Measurements from ENCODE around the gene TMEM132C.

Gene TMEM132C

DNA sequence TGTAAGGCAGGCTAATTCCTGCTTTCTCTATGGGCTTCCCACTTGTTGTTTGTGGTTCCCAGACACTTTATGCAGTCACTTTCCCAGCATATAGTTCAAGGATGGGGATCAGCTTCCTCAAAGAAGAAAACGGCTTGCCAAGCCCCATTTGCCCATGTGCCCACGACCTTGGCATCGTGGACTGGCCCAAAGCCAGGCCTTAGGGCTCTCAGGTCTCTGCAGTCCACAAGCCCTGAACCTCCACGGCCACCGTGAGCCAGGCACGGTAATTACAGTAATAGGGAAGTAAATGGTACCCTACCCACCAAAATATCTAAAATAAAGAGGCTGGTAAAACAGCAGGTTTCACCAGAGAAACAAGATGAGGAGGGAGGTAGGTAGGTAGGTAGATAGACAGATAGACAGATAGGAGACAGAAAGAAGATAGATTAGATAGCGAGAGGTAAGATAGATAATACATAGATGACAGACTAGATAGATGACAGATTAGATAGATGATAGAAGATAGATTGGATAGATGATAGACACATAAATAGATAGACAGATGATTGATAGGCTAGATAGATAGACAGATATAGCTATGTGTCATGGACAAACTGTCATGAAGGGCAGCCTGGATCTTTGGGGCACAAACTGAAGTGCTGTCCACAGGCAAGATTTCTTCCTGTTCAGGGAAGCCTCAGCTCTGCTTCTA lies 393.7 kb downstream of the TMEM132C start:
- DNase-seq (ENCODE audit: low read depth in 2 of 2), result no peak

DNA sequence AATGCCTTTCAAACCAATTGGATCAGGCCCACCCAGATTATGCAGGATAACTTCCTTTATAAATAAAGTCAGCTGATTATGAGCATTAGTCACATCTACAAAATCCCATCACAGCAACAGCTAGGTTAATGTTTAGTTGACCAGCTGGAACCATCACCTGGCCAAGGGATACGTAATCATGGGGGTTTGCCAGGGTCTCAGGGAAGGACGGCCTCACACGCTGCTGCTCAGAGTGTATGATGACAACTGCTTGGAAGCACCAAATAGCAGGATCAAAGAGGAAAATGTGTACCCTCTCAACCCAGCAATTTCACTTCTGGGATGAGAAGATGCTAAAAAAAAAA lies 394.2 kb downstream of the TMEM132C start:
- no peak for DNase-seq (ENCODE audit: low read depth in 2 of 2)

DNA sequence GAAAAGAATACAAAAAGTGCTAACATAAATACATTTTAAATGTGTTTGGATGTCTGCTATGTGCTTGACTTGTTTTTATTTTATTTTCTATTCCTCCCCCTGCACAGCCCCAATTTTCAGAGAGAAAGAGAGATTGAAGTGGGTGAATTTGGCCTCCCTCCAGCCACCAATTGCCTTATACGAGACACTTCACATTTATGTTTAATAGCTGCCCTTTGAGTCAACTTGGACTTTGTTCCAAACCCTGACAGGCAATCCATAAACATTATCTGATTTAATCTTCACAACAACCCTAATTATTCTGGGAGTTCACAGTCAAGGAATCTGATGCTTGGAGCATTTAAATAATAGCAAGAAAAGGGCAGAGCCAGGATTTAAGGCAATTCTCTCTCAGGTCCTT lies 395.1 kb downstream of the TMEM132C start:
- DNase-seq (ENCODE audit: low read depth in 2 of 2), result no peak

DNA sequence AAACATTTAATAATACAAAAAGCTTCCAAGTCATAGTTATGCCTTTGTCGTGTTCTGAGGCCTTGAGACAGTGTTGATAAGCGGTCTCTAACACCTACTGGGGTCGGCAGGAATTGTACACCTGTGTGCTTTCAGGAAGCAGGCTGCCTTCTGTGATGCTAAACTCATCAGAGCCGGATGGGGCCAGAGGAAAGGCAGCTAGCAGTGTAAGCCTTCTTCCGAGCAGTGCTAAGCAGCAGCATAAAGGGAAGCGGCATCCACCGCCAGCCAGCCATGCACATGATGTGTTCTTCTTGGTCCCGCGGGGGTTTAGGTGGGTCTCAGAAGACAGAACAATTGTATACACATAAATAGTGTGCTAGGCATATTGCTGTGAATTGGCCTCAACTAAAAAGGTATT lies 397.5 kb downstream of the TMEM132C start:
- DNase-seq (ENCODE audit: low read depth in 2 of 2), result no peak

DNA sequence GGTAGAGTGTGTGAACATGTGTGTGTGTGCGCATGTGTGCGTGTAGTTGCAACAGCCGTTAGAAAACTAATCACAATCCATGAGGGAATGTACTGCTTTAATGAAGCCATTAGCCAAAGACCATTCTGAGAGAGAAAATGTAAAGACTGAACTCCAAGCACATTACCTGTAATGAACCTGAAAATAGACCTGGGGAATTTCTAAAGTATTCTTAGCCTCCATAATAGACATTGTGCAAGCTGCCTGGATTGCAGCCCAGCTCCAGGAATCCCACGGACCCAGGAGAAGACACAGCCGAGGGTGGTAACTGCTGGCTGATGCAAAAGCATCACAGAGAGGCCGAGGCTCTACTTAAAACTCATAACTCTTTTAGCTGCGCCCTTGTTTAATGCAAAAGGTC lies 400.2 kb downstream of the TMEM132C start:
- no peak for DNase-seq (ENCODE audit: low read depth in 2 of 2)

DNA sequence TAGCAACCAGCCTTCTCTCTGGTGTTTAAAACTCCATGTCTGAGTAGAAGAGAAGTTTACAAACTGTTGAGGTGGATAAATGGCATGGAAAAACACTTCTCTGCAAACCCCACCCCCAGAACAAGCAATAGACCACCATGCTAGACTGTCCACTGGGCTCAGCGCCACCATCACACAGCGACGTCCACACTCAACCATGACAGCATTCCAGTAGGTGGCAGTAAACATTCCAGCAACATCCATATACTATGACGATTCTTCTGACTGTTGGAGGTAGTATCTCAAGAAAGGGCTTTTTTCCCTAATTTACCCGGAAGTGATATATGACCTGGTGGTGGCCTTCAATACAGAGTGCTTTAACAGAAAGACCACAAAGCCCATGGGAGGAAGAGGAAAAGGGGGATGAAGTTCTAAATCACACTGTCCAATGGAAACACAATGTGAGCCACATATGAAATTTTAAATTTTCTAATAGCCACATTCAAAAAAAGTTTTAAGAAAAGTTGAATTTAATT lies 404.6 kb downstream of the TMEM132C start:
- no peak for DNase-seq (ENCODE audit: low read depth in 2 of 2)

DNA sequence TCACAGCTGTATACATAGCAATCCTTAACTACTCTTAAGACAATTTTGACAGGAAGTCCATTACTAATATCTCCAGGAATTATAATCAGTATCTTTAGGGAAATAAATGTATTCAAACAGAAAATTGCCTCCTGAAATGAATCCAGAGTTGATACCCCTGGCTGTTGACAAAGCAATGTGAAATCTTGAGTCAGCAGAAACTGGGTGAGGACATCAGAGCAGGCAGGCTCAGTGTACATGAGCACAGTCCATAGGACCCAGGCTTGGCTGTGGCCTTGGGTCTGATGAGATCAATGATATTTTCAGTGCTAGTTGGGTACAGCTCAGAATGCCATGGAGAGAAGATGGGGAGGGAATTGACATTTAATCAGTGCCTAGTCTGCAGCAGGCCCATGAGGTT lies 405.5 kb downstream of the TMEM132C start:
- DNase-seq (ENCODE audit: low read depth in 2 of 2), result no peak

DNA sequence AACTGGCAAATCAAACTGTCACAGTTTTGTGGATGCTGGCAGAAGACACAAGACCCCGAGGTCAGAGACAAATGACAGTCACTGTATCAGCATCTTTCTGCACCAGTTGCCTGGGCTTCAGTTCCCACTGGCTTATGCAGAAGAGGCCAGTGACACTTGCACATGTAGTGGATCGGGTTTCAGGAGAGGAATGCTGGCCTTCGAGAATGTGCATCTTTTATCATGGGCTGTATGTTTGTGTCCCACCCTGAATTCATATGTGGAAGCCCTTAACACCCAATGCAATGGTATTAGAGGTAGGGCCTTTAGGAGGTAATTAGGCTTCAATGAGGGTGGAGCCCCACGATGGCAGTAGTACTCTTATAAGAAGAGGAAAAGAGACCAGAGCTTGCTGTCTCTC lies 405.9 kb downstream of the TMEM132C start:
- DNase-seq (ENCODE audit: low read depth in 2 of 2), result no peak

DNA sequence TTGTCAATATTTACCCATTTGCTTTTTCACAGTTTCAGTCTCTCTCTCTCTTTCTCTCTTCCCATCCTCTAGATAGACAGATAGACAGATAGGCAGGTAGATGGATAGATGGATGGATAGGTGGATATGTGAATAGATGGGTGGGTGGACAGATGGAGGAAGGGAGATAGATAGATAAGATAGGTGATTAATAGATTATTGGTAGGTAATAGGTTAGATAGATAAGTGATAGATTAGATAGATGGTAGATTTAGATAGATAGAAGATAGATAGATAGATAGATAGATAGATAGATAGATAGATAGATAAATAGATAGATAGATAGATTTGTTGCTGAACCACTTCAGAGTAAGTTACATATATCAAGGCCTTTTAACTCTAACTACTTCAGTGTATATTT lies 408.6 kb downstream of the TMEM132C start:
- DNase-seq (ENCODE audit: low read depth in 2 of 2), result no peak

DNA sequence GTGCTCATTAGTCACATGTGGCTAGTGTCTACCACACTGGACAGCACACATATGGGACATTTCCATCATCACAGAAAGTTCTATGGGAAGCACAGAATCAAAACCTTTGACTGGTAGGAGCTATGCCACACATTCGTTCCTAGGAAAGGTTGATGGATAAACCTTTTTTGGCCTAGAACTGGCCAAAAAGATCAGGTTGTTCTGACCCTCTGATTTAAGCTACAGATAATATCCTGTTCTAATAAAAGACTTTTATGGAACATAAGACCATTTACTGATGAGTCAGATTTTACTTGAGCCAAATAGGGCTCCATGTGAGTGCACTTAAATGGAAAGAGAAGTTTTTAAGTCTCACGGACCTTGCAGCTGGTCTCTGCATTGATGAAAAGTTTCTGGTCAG lies 413.6 kb downstream of the TMEM132C start:
- no peak for DNase-seq (ENCODE audit: low read depth in 2 of 2)

DNA sequence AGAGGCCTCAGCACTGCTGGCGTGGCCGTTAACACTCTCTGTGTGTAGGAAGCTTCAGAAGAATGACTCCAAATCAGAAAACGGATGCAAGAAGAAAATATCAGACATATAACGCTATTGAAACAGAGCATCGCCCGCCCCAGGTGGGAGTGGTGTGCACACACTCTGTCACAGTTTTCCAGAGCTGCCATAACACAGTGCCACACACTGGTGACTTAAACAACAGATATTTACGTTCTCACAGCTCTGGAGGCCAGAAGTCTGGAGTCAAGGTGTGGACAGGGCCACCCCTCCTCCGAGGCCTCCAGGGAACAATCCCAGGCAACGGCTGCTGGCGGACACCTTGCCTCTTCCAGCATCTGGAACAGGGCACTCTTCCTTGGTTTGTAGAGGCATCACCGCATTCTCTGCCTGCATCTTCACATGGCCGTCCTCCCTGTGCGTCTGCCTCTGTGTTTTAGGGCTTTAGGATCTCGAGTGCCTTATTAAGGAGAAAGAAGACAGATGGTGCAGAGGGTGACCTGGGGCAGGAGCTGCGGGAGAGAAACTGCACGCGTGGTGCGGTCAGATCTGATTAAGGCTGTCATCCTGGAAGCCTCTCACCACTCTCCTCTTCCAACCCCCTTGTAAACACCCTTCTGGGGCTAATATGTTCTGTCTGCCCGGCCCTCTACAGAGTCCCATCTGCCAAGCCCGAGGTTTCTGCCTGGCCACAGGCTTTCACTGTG lies 415.7 kb downstream of the TMEM132C start:
- no peak for DNase-seq (ENCODE audit: low read depth in 2 of 2)

DNA sequence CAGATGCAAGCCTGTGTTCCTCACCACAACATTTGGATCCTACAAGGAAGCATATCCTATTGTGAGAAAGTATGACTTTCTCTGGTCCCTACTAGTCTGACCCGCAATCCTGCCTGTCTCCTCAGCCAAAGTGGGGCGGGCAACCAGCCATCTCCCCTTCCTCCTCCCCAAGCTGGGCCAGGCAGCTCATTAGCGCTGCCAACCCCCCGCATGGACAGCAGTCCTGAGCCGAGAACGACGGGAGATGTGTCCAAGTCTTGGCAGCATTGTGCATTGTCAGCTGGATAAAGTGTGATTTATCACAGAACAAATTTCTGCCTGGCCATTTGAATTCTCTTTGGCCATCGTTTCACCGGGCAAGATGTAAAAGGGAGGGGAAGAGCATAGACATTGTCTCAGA lies 417.4 kb downstream of the TMEM132C start:
- no peak for DNase-seq (ENCODE audit: low read depth in 2 of 2)

DNA sequence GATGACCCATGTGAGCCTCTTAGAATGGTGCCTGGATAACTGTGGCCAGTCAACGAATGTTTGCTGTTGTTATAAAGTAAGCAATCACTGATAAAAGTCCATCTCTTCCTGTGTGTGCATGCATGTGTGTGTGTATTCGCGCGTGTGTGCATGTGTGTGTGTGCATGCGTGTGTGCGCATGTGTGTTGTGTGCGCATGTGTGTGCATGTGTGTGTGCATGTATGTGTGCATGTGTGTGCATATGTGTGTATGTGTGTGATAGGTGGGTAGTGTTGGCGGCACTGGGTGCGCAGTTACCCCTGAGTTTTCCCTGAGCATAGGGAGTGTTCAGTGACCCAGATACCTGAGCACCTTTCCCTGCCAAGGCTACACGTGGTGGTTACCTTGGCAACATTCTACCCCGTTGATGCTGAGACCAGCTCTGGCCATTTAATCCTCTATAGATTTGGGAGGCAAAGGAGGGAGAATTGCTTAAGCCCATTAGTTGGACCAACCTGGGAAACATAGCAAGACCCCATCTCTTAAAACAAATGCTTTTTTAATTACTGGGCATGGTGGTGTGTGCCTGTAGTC lies 419.0 kb downstream of the TMEM132C start:
- DNase-seq (ENCODE audit: low read depth in 2 of 2), result no peak

DNA sequence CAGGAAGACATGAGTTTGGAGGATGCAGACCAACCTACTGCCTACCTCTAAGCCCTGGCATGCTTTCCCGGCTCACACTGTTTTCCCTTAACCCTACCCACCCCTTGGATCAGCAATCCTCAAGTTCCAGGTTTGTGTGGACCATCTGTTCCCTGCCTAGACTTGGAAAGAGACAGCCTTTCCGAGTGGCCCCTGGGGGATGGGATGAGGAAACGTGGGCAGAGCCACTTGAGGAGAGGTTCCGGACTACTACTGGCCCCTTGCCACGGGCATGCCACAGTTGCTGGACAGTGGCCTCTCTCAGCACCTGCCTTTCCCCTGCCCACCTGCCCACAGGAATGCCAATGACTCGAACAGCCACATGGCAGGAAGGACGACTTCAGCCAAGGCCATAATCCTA lies 420.9 kb downstream of the TMEM132C start:
- no peak for DNase-seq (ENCODE audit: low read depth in 2 of 2)

DNA sequence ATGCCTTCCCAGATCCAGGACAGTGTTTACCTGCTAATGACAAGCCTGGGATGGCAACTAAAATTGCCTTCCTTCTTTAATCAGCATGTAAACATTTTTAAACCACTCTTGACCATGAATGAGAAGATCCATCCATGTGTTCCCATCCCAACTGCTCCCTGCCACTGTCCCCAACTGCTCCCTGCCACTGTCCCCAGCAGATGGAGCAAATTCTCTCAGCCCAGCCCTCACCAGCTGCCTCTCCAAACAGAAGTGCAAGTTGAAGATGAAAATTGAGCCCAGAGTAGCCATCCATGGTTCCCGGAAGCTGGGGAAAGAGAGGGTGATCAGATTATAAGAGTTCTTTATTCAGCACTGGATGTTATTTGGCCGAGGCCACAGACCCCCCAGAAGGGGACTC lies 423.7 kb downstream of the TMEM132C start:
- no peak for DNase-seq (ENCODE audit: low read depth in 2 of 2)

DNA sequence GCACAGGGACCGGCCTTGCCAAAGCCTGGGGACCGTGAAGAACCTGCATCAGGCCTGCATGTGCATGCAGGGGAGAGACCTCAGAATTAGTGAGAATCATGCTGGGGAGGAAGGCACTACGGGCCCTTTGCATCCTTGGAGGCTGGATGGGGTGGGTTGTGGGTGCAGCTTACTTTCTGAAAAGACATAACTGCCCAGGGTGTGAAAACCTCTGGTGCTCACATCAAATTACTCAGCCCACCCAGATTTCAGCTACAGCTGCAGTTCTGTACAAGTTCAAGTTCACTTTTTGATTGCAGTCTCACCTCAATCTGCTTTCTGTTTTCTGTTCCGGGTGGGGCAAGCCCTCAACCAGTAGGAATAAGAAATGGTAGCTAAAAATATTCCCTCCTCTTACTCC lies 426.1 kb downstream of the TMEM132C start:
- DNase-seq (ENCODE audit: low read depth in 2 of 2), result no peak

DNA sequence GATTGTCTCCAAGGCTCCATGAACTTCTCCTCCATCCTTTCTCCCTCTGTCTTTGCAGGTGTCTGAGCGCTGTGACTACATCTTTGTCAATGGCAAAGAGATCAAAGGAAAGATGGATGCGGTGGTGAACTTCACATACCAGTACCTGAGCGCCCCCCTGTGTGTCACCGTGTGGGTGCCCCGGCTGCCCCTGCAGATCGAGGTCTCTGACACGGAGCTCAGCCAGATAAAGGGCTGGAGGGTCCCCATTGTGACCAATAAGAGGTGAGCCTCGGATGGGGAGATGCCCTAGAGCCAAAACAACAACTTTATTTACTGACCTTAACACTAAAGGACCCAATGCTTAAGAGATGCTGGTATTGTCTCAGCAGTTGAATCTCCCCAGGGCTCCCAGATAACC lies 426.8 kb downstream of the TMEM132C start:
- DNase-seq (ENCODE audit: low read depth in 2 of 2), result no peak

DNA sequence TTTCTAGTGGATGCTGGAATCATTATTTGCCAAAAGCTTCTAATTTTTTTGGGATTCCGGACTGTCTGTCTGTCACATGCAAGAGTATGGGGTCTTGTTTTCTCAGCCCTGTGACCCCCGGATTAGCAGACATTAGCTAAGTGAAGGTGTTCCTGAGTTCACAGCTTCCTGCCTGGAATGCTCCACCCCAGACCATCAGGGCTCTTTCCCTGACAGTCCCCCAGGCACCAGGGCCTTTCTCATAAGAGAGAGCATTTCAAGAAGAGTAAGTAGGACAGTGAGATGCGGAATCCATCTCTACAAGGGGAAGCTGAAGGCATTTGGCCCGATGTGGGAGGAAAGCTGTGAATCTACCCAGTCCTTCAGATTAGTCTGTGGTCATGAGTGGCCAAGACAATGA lies 427.5 kb downstream of the TMEM132C start:
- no peak for DNase-seq (ENCODE audit: low read depth in 2 of 2)

DNA sequence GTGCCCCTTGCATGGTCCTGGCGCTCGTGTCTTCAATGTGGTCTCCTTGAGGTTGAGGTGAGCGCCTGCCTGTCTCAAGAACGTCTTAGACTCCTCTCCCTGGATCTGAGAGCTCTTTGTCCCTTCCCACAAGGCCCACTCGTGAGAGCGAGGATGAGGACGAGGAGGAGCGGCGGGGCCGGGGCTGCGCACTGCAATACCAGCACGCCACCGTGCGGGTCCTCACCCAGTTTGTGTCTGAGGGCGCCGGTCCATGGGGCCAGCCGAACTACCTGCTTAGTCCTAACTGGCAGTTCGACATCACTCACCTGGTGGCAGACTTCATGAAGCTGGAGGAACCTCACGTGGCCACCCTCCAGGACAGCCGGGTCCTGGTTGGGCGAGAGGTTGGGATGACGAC lies 428.7 kb downstream of the TMEM132C start:
- no peak for DNase-seq (ENCODE audit: low read depth in 2 of 2)

DNA sequence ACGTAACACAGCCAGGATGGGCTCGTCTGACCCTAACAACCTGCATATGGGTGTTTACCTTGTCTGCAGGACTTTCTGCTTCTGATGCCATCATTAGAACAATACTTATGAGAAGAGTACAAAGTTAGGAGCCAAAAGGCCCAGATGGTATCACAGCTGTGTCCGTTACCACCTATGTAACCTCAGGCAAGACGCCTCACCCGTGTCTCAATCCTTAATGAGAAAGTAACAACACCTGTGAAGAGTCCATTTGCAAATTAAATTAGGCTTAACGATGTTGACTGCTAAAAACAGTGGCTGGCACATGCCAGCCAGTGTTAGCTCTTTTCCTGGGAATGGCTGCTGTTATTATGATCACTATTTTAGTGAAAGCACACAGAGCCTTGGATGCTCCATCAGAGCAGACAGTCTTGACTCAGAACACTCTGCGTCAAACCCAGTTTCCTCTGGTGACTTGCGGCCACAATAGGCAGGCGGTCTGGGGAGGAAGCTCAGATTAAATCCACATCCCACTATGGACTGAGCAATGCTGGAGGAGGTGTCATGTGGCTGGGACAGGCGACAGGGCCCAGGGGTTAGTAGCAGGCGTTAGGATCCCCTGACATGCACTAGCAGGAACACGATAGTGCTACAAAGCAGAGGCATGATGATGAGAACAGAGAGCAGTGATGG lies 431.5 kb downstream of the TMEM132C start:
- DNase-seq (ENCODE audit: low read depth in 2 of 2), result no peak

DNA sequence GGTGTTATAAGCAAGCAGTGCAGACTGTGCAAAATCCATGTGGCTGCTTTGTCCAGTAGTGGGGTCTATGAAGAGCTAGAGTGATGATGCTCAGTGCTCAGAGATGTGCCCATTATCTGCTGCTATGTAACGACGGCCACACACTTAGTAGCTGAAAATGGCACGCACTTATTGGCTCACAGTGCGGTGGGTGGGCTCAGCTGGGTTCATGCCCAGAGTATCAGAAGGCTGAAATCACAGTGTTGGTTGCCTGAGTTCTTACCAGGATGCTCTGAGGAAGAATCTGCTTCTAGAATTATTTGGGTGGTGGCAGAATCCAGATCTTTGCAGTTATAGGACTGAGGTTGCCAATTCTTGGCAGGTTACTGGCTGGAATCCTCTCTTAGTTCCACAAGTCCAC lies 432.1 kb downstream of the TMEM132C start:
- no peak for DNase-seq (ENCODE audit: low read depth in 2 of 2)

DNA sequence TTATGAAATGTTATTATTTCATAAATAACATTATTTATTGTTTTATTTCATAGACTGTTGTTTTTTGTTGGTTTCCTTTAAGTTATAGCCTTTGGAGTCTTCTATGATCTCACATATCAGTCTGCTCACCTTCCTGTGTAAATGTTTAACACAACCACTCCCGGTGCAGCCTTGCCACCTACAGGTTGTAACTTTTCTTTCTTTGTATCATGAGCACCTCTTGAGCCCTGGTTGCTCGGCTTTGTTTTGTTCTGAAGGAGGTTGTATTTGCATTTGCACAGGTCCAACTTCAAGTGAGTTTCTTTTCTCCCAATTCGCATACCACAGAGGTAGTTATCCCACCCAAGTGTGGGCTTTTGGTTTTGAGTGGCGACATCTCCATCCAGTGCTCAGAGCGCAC lies 435.4 kb downstream of the TMEM132C start:
- no peak for DNase-seq (ENCODE audit: low read depth in 2 of 2)

DNA sequence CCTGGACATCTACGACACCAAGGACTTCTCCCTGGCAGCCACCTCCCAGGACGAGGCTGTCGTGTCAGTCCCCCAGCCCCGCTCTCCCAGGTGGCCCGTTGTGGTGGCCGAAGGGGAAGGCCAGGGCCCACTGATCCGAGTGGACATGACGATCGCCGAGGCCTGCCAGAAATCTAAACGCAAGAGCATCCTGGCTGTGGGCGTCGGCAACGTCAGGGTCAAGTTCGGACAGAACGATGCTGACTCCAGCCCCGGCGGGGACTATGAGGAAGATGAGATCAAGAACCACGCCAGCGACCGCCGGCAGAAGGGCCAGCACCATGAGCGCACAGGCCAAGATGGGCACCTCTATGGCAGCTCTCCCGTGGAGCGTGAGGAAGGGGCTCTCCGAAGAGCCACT lies 438.2 kb downstream of the TMEM132C start:
- DNase-seq (ENCODE audit: low read depth in 2 of 2), result no peak

All from stimulated activated CD4-positive, alpha-beta T cell treated with anti-CD3 and anti-CD28 coated beads, Interleukin-12 subunit alpha, Interleukin-12 subunit beta, amount 100 ng/mL, for 24 hours (primary cell).